Melanocyte of skin (primary cell): ENCODE data around the gene PEBP1. TPM values are rescaled to one million over a fixed set of nuclear protein-coding genes. Genes with fewer than 3 reads are reported as not detected.

Experiments used
- total RNA-seq, 2 donors: library from RNA; depleted of rRNA; stranded (reverse); fragments of >200 nt; gene quantifications; 2 replicates each; pipeline ENCODE4 v1.2.3, GENCODE V29; 2012

PEBP1 gene
- total RNA-seq: 100 to 1,000 TPM; 242 to 285 TPM

GRCh38 chr12:118135788-118136558 lies at the start of gene PEBP1:
Gene PEBP1, plus strand, starts transcription at chr12:118136124. Its CDS starts 86 bp downstream, at chr12:118136210.

GRCh38 chr12:118103601-118104382 lies 32.1 kb upstream of the PEBP1 start, which contains the start of gene VSIG10:
Gene VSIG10, minus strand, starts transcription at chr12:118104011. Its CDS starts 340 bp downstream, at chr12:118103671.

Other genes with a start within 250 kb of the PEBP1 start
- not detected for gene KSR2, start 167.1 kb upstream of the PEBP1 start, total RNA-seq
- 10 to 100 TPM; 19.6 to 35.6 TPM for gene RFC5, start 119.4 kb upstream of the PEBP1 start, total RNA-seq
- 100 to 1,000 TPM in 1 of 2 donors, 10 to 100 TPM in 1; 95.6 to 128 TPM for gene WSB2, start 74.9 kb upstream of the PEBP1 start, total RNA-seq
- 10 to 100 TPM; 11.4 to 24.6 TPM for gene VSIG10, start 32.1 kb upstream of the PEBP1 start, total RNA-seq
- 10 to 100 TPM; 31.3 to 43.4 TPM for gene TAOK3, start 236.8 kb downstream of the PEBP1 start, total RNA-seq
- gene SUDS3, start 240.4 kb downstream of the PEBP1 start, total RNA-seq: 10 to 100 TPM; 29.9 to 31.3 TPM